AG20443 (cell line): ENCODE data around the gene GPR32.
A peak's percentile ranks its signal among the peaks of the same experiment; 100 is the strongest.
"Not testable (repeated sequence)": the region's sequence is repeated elsewhere in the genome, so short reads cannot be mapped to it uniquely, and the experiment has no call there.

Experiments
- DNase-seq: peaks from one replicate; pipeline ENCODE4 v3.0.0; 2012; ENCODE audit warnings: low spot score, mixed read lengths

GPR32 gene

GRCh38 chr19:50747141-50747540 is 23.1 kb upstream of the GPR32 start:
- DNase-seq = not testable (repeated sequence)

- no peak for DNase-seq
Measured at GRCh38 chr19:50749490-50749889, 20.8 kb upstream of the GPR32 start.

GRCh38 chr19:50750010-50750409 is 20.3 kb upstream of the GPR32 start:
- DNase-seq = no peak

GRCh38 chr19:50753879-50754278 is 16.4 kb upstream of the GPR32 start:
- no peak for DNase-seq

- DNase-seq = not testable (repeated sequence)
Measured at GRCh38 chr19:50756244-50756643, 14.0 kb upstream of the GPR32 start.

- not testable (repeated sequence) for DNase-seq
Measured at GRCh38 chr19:50757624-50758023, 12.6 kb upstream of the GPR32 start.

GRCh38 chr19:50759076-50759475 is 11.2 kb upstream of the GPR32 start:
- not testable (repeated sequence) for DNase-seq

- DNase-seq = no peak
Measured at GRCh38 chr19:50759886-50760285, 10.4 kb upstream of the GPR32 start.

- not testable (repeated sequence) for DNase-seq
Measured at GRCh38 chr19:50761501-50761900, 8.8 kb upstream of the GPR32 start.

- DNase-seq = not testable (repeated sequence)
Measured at GRCh38 chr19:50763521-50763920, 6.7 kb upstream of the GPR32 start.

GRCh38 chr19:50764409-50764808 is 5.9 kb upstream of the GPR32 start:
- DNase-seq = no peak

GRCh38 chr19:50766746-50767145 is 3.5 kb upstream of the GPR32 start:
- DNase-seq = not testable (repeated sequence)

- DNase-seq = not testable (repeated sequence)
Measured at GRCh38 chr19:50767263-50767662, 3.0 kb upstream of the GPR32 start.

GRCh38 chr19:50768277-50768676 is 2.0 kb upstream of the GPR32 start:
- no peak for DNase-seq

GRCh38 chr19:50770888-50771287 is 624 bp downstream of the GPR32 start:
- DNase-seq = no peak

- no peak for DNase-seq
Measured at GRCh38 chr19:50772476-50772875, 2.2 kb downstream of the GPR32 start.

- DNase-seq = not testable (repeated sequence)
Measured at GRCh38 chr19:50772912-50773311, 2.6 kb downstream of the GPR32 start.

- not testable (repeated sequence) for DNase-seq
Measured at GRCh38 chr19:50773454-50773853, 3.2 kb downstream of the GPR32 start.

GRCh38 chr19:50776131-50776530 is 5.9 kb downstream of the GPR32 start:
- DNase-seq = no peak

- DNase-seq = no peak
Measured at GRCh38 chr19:50777261-50777660, 7.0 kb downstream of the GPR32 start.

GRCh38 chr19:50777830-50778303 is 7.6 kb downstream of the GPR32 start:
- DNase-seq = peak; percentile 48

- no peak for DNase-seq
Measured at GRCh38 chr19:50778906-50779430, 8.7 kb downstream of the GPR32 start.

- DNase-seq = no peak
Measured at GRCh38 chr19:50779504-50780457, 9.5 kb downstream of the GPR32 start.
